Dedifferentiated amniotic fluid mesenchymal stem cell (primary cell): ENCODE results near the gene SGTA.
"Not testable (repeated sequence)": the region's sequence is repeated elsewhere in the genome, so short reads cannot be mapped to it uniquely, and the experiment has no call there.

ENCODE experiments used
- DNase-seq: peaks from one replicate; pipeline ENCODE4 v3.0.0-alpha.2; 2016; ENCODE audit errors: extremely low spot score

The SGTA gene

GRCh38 chr19:2713170-2713569 is 69.9 kb downstream of the SGTA start:
- DNase-seq: not testable (repeated sequence)

- DNase-seq: no peak
Measured at GRCh38 chr19:2711875-2712205, 71.2 kb downstream of the SGTA start.

- no peak for DNase-seq
Measured at GRCh38 chr19:2711172-2711874, 71.8 kb downstream of the SGTA start.

- no peak for DNase-seq
Measured at GRCh38 chr19:2706251-2706650, 76.8 kb downstream of the SGTA start.
